Fibroblast of lung (primary cell): Measurements from ENCODE around the gene ZNF827. TPM values are rescaled to one million over a fixed set of nuclear protein-coding genes. Genes with fewer than 3 reads are reported as not detected.

ENCODE experiments used
- DNase-seq, 2 donors: peaks; one replicate each; pipeline versions ENCODE4 v3.0.0 to v3.0.0-alpha.2; 2010; ENCODE audit warnings: low read depth in 2 of 2
- H2AFZ ChIP-seq: 2 replicates; pipeline ENCODE4 v1.5.1; 2012; ENCODE audit warnings: low read length, control low read depth, inconsistent platforms
- H3K27ac ChIP-seq: 2 replicates; pipeline ENCODE4 v1.5.1; 2011; ENCODE audit warnings: low read length, control low read depth; ENCODE audit not compliant: insufficient read depth
- H3K27me3 ChIP-seq: 2 replicates; pipeline ENCODE4 v1.5.1; 2011; ENCODE audit warnings: mild to moderate bottlenecking, low read length; ENCODE audit not compliant: control insufficient read depth, insufficient read depth
- H3K36me3 ChIP-seq: 2 replicates; pipeline ENCODE4 v1.5.1; 2011; ENCODE audit warnings: low read length; ENCODE audit not compliant: control insufficient read depth, insufficient read depth
- H3K4me1 ChIP-seq: 2 replicates; pipeline ENCODE4 v1.5.1; 2011; ENCODE audit warnings: low read length; ENCODE audit not compliant: control insufficient read depth, insufficient read depth; ENCODE audit errors: extremely low read depth
- H3K4me2 ChIP-seq: 2 replicates; pipeline ENCODE4 v1.5.1; 2011; ENCODE audit warnings: low read length, control low read depth; ENCODE audit not compliant: insufficient read depth; ENCODE audit errors: extremely low read depth
- H3K4me3 ChIP-seq, 4 experiments: fragments of 200-600 bp in 1 of 4; sonication (generic) in 1 of 4; replicated peaks in 1 of 4; 2 replicates each; pipeline ENCODE4 v1.5.1; 2011 to 2016; ENCODE audit warnings: low read length in 4 of 4, low read depth in 3 of 4, mild to moderate bottlenecking in 3 of 4, control low read depth in 2 of 4, inconsistent platforms in 1 of 4, mixed read lengths in 1 of 4; ENCODE audit not compliant: insufficient read depth in 1 of 4; ENCODE audit errors: control extremely low read depth in 1 of 4
- H3K79me2 ChIP-seq: 2 replicates; pipeline ENCODE4 v1.5.1; 2012; ENCODE audit warnings: mild to moderate bottlenecking, low read length, inconsistent platforms; ENCODE audit not compliant: control insufficient read depth, insufficient read depth
- H3K9ac ChIP-seq: 2 replicates; pipeline ENCODE4 v1.5.1; 2011; ENCODE audit warnings: mild to moderate bottlenecking, low read length, control low read depth; ENCODE audit not compliant: insufficient read depth
- H3K9me3 ChIP-seq: 2 replicates; pipeline ENCODE4 v1.5.1; 2012; ENCODE audit warnings: low read depth, low read length; ENCODE audit not compliant: control insufficient read depth, insufficient read depth
- H4K20me1 ChIP-seq: 2 replicates; pipeline ENCODE4 v1.5.1; 2011; ENCODE audit warnings: low read length; ENCODE audit not compliant: control insufficient read depth, insufficient read depth; ENCODE audit errors: extremely low read depth
- CTCF ChIP-seq, 2 donors: IDR thresholded peaks in 1 of 2; conservative IDR thresholded peaks in 1 of 2; 1 replicate in 1 of 2; 2 replicates in 1 of 2; pipeline ENCODE4 v1.5.1; 2011 to 2012; ENCODE audit warnings: low read length in 2 of 2, control low read depth in 1 of 2, inconsistent platforms in 1 of 2, low read depth in 1 of 2, mild to moderate bottlenecking in 1 of 2
- EZH2 ChIP-seq: IDR thresholded peaks from 2 replicates; pipeline ENCODE4 v1.5.1; 2012; ENCODE audit warnings: low read length, control low read depth, mild to moderate bottlenecking; ENCODE audit errors: missing control alignments
- polyA plus RNA-seq, 2 donors: library from polyadenylated mRNA; depleted of rRNA in 1 of 2; stranded (reverse) in 1 of 2; unstranded in 1 of 2; fragments of >200 nt; gene quantifications; 2 replicates each; pipeline ENCODE4 v1.2.1, GENCODE V29; 2011 to 2012; ENCODE audit warnings: missing spikeins in 1 of 2
- total RNA-seq: library from RNA; depleted of rRNA; stranded (reverse); fragments of >200 nt; gene quantifications from 2 replicates; pipeline ENCODE4 v1.2.1, GENCODE V29; 2014

Gene ZNF827
- total and polyA plus RNA-seq, 2 donors (not counting 1 experiment from before 2014, with no cell fraction given) = 5.8 to 7.1 TPM

GRCh38 chr4:145944886-145945285 is 6.3 kb upstream of the ZNF827 start:
- no peak for DNase-seq
- no peak overlapping the region for H3K27ac ChIP-seq
- no peak for TF ChIP-seq CTCF (conservative IDR thresholded peaks at IDR 0.05 in 1 of 2, IDR thresholded peaks at IDR 0.05 in 1 of 2; ENCODE audit: low read depth in 1 of 2, low read length in 2 of 2)
- TF ChIP-seq EZH2 = no peak

GRCh38 chr4:145939856-145940255 is 1.2 kb upstream of the ZNF827 start:
- DNase-seq = peak; percentile 35 to 78
- Histone ChIP-seq H3K27me3 (no peaks in the 10 kb centered on the region), H3K36me3 (no peaks in the 10 kb centered on the region), H3K4me3 (no peak overlapping the region), H3K4me2 (peak overlapping the region; percentile 23), H4K20me1 (no peaks in the 10 kb centered on the region), H2AFZ (no peak overlapping the region), H3K9ac (no peak overlapping the region), H3K27ac (no peak overlapping the region), H3K79me2 (peaks cover 7% of the 10 kb centered on the region), H3K4me1 (peaks cover 2% of the 10 kb centered on the region), H3K9me3 (no peaks in the 10 kb centered on the region)
- no peak for TF ChIP-seq CTCF (conservative IDR thresholded peaks at IDR 0.05 in 1 of 2, IDR thresholded peaks at IDR 0.05 in 1 of 2; ENCODE audit: low read depth in 1 of 2, low read length in 2 of 2)
- no peak for TF ChIP-seq EZH2

More at GRCh38 chr4:145944886-145945285, 6.3 kb upstream of the ZNF827 start:
- H2AFZ ChIP-seq = no peak overlapping the region
- no peak overlapping the region for H3K4me3 ChIP-seq
- no peaks in the 10 kb centered on the region for H3K36me3 ChIP-seq
- H3K27me3 ChIP-seq = peaks cover 2% of the 10 kb centered on the region
- no peaks in the 10 kb centered on the region for H4K20me1 ChIP-seq
- no peaks in the 10 kb centered on the region for H3K9me3 ChIP-seq
- H3K9ac ChIP-seq = no peak overlapping the region
- no peak overlapping the region for H3K4me2 ChIP-seq
- no peaks in the 10 kb centered on the region for H3K79me2 ChIP-seq
- no peaks in the 10 kb centered on the region for H3K4me1 ChIP-seq

- H3K4me2 ChIP-seq = peak overlapping the region; percentile 92
- no peak overlapping the region for H3K9ac ChIP-seq
- peak; percentile 20 to 41 for DNase-seq
- peaks cover 9% of the 10 kb centered on the region for H3K79me2 ChIP-seq
- no peak for TF ChIP-seq EZH2
- TF ChIP-seq CTCF (conservative IDR thresholded peaks at IDR 0.05 in 1 of 2, IDR thresholded peaks at IDR 0.05 in 1 of 2; ENCODE audit: low read depth in 1 of 2, low read length in 2 of 2) = no peak
- H2AFZ ChIP-seq = no peak overlapping the region
- peaks cover 2% of the 10 kb centered on the region for H3K4me1 ChIP-seq
- no peak overlapping the region for H3K27ac ChIP-seq
- H4K20me1 ChIP-seq = no peaks in the 10 kb centered on the region
- no peaks in the 10 kb centered on the region for H3K9me3 ChIP-seq
- no peaks in the 10 kb centered on the region for H3K36me3 ChIP-seq
- no peaks in the 10 kb centered on the region for H3K27me3 ChIP-seq
- peak overlapping the region in 2 of 4 experiments; percentile 68 to 85 for H3K4me3 ChIP-seq
Observed at GRCh38 chr4:145939441-145939750, 773 bp upstream of the ZNF827 start.
